SU-DHL-6 (cell line): ENCODE data around the gene GOPC.

Experiments used
- EZH2phosphoT487 ChIP-seq: fragments of 200-600 bp; sonication (generic), shearing (Covaris generic); conservative IDR thresholded peaks from 2 replicates; pipeline ENCODE4 v1.6.1; 2018; ENCODE audit warnings: mild to moderate bottlenecking, antibody characterized with exemption, low read length, moderate library complexity, mixed read lengths
- TF ChIP-seq, protein P1 (sequence below): fragments of 200-600 bp; sonication (generic); IDR thresholded peaks from one replicate; pipeline ENCODE4 v1.5.1; 2017; ENCODE audit warnings: antibody characterized with exemption, mild to moderate bottlenecking, low read length, moderate library complexity; ENCODE audit not compliant: insufficient read depth, poor library complexity, severe bottlenecking

DNA sequence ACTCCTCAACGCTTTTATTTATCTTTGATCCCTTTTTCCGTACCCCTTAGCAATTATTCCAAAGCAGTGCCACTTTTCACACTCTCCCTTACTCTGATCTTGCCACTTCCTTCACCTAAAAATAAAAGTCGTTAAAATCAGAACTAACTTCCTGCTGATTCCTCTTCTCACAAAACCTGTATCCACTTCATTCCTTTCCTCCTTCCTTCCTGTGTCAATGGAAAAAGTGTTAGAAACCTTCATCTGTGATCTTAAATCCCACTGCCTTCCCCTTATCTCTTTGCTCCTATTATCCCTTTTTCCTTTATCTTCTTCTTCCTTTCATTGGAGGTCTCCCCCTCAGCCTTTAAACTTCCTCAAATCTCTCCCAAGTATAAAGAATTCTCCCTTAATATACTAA is 49.2 kb downstream of the GOPC start:
- TF ChIP-seq, protein P1, sequence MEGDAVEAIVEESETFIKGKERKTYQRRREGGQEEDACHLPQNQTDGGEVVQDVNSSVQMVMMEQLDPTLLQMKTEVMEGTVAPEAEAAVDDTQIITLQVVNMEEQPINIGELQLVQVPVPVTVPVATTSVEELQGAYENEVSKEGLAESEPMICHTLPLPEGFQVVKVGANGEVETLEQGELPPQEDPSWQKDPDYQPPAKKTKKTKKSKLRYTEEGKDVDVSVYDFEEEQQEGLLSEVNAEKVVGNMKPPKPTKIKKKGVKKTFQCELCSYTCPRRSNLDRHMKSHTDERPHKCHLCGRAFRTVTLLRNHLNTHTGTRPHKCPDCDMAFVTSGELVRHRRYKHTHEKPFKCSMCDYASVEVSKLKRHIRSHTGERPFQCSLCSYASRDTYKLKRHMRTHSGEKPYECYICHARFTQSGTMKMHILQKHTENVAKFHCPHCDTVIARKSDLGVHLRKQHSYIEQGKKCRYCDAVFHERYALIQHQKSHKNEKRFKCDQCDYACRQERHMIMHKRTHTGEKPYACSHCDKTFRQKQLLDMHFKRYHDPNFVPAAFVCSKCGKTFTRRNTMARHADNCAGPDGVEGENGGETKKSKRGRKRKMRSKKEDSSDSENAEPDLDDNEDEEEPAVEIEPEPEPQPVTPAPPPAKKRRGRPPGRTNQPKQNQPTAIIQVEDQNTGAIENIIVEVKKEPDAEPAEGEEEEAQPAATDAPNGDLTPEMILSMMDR: no peak
- TF ChIP-seq EZH2phosphoT487: no peak
